ENCODE results near the gene GRIN3A.

The GRIN3A gene

DNA sequence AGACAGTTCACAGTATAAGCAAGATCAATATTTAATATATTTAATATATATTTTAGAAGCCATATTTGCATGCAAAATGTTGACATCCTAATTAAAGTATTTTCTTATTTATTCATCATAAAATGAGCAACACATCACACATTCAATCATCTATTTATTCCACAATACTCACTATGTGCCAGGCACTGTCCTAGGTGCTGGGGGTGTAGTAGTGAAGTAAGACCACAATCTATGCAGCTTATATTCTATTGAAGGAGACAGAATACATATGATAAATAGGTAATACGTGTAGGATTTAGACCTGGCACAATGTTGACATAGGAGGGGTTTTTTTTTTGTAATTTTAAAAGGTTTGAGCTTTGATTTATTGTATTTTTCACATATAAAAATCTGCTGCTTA lies 63.1 kb downstream of the GRIN3A start:
- Histone ChIP-seq H3K4me1 (ENCODE audit: insufficient read depth, low read length) (no peaks in the 10 kb centered on the region), H3K36me3 (ENCODE audit: insufficient read depth, low read length) (no peaks in the 10 kb centered on the region), H3K9me3 (ENCODE audit: control insufficient read depth, insufficient read depth, low read length) (no peaks in the 10 kb centered on the region), H3K9ac (ENCODE audit: low read depth, low read length) (no peak overlapping the region)

DNA sequence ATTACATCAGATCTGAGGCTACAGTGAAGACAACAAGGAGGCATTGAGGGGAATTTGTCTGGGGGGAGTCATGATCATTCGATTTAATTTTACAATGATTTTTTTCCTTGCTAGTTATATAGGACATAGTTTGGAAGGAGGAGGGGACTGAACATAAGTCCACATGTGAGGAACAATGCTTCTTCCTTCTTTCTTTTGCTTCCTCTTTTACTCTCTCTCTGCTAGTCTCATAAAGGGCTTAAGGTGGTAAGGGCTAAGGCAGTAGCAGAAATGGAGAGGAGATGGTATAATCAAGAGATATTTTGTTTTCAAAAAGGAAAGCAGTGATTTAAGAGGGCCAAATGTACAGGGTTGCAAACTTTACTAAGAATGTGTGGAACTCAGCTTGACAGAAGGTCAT lies 64.3 kb downstream of the GRIN3A start:
- Histone ChIP-seq H3K36me3 (ENCODE audit: insufficient read depth, low read length) (no peaks in the 10 kb centered on the region), H3K9ac (ENCODE audit: low read depth, low read length) (no peak overlapping the region), H3K9me3 (ENCODE audit: control insufficient read depth, insufficient read depth, low read length) (no peaks in the 10 kb centered on the region), H3K4me1 (ENCODE audit: insufficient read depth, low read length) (no peaks in the 10 kb centered on the region)

DNA sequence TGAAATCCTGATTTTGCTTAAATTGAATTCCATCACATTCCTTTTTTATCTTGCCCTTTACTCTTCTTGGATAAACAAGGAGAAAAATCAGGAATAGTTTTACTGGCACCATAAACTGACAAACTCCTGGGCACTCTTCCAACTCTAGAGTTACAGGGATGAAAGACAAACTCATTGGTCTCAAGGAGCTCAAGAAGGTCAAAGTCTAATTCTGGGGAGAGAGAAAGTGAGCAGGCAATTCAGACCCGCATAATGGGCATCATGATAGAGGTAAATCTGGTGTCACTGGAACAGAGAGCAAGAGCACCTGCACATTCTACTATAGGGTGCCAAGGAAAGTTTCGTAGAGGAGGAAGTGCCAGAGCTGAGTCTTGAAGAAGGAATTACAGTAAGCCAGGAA lies 64.8 kb downstream of the GRIN3A start:
- no peak overlapping the region for H3K9ac ChIP-seq (ENCODE audit: low read depth, low read length)
- no peaks in the 10 kb centered on the region for H3K36me3 ChIP-seq (ENCODE audit: insufficient read depth, low read length)
- H3K9me3 ChIP-seq (ENCODE audit: control insufficient read depth, insufficient read depth, low read length): no peaks in the 10 kb centered on the region
- H3K4me1 ChIP-seq (ENCODE audit: insufficient read depth, low read length): no peaks in the 10 kb centered on the region; the same call in 1 of the 2 replicates

DNA sequence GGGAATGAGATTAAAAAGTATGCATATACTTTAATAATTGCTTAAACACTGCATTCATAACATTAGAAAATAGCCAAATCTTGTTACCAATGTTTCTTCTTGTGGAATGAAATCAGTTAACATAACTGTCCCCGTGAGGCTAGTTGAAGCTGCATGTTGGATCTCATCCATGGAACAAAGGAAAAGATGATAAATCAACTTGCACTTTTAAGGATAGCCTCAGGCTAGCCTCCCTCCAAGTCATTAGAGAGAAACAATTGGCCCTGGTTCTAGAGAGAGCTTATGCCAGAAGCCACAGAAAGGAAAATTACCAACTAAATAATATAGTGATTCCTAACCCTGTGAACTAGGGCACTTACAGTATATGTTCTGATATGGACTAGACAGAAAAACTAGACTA lies 66.9 kb downstream of the GRIN3A start:
- H3K36me3 ChIP-seq (ENCODE audit: insufficient read depth, low read length): no peaks in the 10 kb centered on the region
- no peaks in the 10 kb centered on the region for H3K9me3 ChIP-seq (ENCODE audit: control insufficient read depth, insufficient read depth, low read length)
- no peak overlapping the region for H3K9ac ChIP-seq (ENCODE audit: low read depth, low read length)
- H3K4me1 ChIP-seq (ENCODE audit: insufficient read depth, low read length): no peaks in the 10 kb centered on the region; the same call in 1 of the 2 replicates

DNA sequence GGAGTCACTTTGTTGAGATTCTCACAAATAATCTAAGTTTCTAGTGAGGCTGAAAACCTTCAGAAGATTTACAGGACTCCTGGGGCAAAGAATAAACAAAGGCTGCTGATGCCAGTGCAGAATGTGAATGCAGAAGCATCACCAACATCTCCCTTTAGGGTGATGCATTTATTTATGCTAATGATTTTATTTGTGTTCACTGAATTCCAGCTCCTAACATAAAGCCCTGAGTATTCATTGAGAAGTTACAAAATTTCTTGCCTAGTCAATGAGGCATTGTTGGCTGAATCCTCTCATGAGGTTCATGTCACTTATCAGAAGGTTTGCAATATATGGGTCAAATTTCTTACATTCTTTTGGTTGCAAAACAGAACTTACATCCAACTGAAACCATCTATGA lies 70.0 kb downstream of the GRIN3A start:
- H3K36me3 ChIP-seq (ENCODE audit: insufficient read depth, low read length): no peaks in the 10 kb centered on the region
- H3K4me1 ChIP-seq (ENCODE audit: insufficient read depth, low read length): no peaks in the 10 kb centered on the region; the same call in 1 of the 2 replicates
- H3K9me3 ChIP-seq (ENCODE audit: control insufficient read depth, insufficient read depth, low read length): no peaks in the 10 kb centered on the region
- H3K9ac ChIP-seq (ENCODE audit: low read depth, low read length): no peak overlapping the region

DNA sequence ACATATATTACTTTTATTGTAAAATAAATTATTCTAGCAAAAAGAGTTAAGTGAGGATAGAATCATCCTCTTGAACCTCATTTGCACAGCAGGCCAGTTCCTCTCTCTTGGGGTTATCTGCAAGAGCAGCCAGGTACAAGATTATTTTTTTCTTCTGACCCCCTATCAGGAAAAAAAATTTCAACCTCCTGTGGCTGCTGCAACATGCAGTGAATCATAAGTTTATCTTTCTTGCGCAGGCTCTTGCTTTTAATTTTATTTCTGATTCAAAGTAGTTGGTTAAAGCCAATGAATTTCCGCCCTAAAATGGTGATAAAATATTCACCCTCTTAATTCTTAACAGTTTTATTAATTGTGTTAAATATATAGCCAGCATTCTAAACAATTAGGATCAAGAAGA lies 74.0 kb downstream of the GRIN3A start:
- Histone ChIP-seq H3K4me1 (ENCODE audit: insufficient read depth, low read length) (no peaks in the 10 kb centered on the region; the same call in 1 of the 2 replicates), H3K36me3 (ENCODE audit: insufficient read depth, low read length) (no peaks in the 10 kb centered on the region), H3K9ac (ENCODE audit: low read depth, low read length) (no peak overlapping the region), H3K9me3 (ENCODE audit: control insufficient read depth, insufficient read depth, low read length) (no peaks in the 10 kb centered on the region)

DNA sequence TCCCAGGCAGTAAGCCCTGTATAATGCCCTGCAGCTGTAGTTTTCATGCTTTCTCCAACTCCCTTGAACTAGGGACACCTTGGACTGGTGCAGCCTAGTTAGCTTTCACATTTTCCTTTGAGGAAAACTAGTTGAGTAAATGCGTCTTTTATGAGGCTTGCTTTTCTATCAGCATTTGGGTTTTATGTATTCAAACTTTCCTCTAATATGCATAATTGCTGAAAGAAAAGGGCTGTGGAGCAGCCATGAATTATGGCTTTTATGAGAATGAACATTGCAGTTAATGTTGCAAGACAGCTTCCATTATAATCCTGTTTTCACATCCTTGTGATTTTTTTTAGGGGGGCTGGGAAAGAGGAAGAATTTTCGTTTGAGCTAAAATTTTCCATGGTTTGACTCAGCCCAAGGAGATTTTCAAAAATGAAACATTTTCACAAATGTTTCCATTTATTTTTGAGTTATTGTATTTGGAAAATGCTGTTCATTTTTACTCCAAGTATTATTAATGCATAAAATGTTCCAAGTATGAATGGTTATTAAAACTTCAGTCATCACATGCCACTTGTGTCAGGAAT lies 85.8 kb downstream of the GRIN3A start:
- H3K36me3 ChIP-seq (ENCODE audit: insufficient read depth, low read length): no peaks in the 10 kb centered on the region
- H3K4me1 ChIP-seq (ENCODE audit: insufficient read depth, low read length): no peaks in the 10 kb centered on the region
- no peaks in the 10 kb centered on the region for H3K9me3 ChIP-seq (ENCODE audit: control insufficient read depth, insufficient read depth, low read length)
- no peak overlapping the region for H3K9ac ChIP-seq (ENCODE audit: low read depth, low read length)

DNA sequence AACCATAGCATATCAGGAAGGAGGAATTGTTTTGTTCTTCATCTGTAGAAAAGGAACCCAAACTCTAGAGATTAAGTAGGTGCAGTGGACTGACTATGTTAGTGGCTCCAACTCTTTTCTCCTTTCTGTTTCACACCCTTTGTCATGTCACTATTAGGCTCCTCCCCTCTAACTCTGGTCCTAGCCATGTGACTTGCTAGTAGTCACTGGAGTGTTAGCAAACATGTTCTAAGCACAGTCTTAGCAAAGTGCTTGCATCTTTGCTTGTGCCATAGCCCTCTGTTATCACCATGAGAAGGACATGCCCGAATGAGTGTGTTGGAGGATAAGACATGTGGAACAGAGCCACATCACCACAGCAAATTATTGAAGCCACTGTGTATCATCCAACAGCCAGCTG lies 88.3 kb downstream of the GRIN3A start:
- Histone ChIP-seq H3K4me1 (ENCODE audit: insufficient read depth, low read length) (no peaks in the 10 kb centered on the region), H3K9ac (ENCODE audit: low read depth, low read length) (no peak overlapping the region), H3K36me3 (ENCODE audit: insufficient read depth, low read length) (no peaks in the 10 kb centered on the region), H3K9me3 (ENCODE audit: control insufficient read depth, insufficient read depth, low read length) (no peaks in the 10 kb centered on the region)

DNA sequence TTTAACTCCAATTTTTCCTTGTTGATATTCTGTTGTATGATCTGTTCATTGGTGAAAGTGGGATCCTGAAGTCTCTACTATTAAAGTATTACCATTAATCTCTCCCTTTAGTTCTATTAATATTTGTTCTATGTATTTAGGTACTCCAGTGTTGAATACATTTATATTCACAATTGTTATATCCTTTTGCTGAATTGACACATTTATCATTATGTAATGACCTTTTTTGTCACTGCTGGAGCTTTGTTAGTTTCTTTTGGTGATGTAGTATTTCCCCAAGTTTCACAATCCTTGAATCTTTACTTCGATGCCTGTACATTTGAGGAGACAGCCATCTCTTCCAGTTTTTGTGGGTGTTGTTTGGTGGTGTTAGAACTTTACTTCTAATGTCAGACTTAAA lies 90.0 kb downstream of the GRIN3A start:
- Histone ChIP-seq H3K4me1 (ENCODE audit: insufficient read depth, low read length) (no peaks in the 10 kb centered on the region), H3K9me3 (ENCODE audit: control insufficient read depth, insufficient read depth, low read length) (no peaks in the 10 kb centered on the region), H3K36me3 (ENCODE audit: insufficient read depth, low read length) (no peaks in the 10 kb centered on the region)

DNA sequence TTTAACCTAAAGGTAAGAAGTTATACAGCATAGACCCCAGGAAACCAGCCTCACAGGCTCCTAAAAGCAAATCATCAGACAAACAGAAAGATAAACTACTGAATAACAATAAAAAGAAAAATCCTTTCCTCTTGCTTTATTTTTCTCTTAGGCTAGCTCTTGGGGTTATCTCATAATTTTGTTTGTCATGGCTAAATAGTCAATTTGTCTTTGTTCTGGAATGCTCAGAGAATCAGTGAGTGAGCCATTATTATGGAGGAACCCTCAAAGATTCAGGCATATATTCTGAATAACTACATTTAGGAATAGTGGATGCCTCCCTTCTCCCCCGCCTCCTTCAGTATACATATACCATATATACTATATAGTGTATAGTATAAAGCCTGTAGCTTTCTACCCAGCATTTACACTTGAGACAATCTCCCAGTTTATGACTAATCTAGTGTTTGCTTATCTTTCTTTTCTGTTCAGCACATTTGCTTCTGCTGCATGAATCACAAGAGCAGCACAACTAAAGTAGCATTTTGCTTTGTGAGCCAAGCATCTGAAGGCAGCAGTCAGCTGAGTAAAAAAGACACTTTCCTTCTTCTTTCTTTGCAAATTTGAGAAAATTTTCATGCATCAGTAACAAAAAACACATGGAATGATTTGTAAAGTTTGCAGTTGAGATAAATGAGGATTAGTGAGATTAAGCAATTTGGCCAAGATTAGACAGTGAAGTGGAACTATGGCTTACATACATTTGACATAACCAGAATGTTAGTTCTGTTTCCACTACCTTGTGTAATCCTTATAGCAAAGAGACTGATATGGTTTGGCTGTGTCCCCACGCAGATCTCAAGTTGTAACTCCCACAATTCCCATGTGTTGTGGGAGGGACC lies 98.4 kb downstream of the GRIN3A start:
- H3K9ac ChIP-seq (ENCODE audit: low read depth, low read length): no peak overlapping the region
- H3K36me3 ChIP-seq (ENCODE audit: insufficient read depth, low read length): no peaks in the 10 kb centered on the region
- H3K4me1 ChIP-seq (ENCODE audit: insufficient read depth, low read length): no peaks in the 10 kb centered on the region
- no peaks in the 10 kb centered on the region for H3K9me3 ChIP-seq (ENCODE audit: control insufficient read depth, insufficient read depth, low read length)

More for the DNA sequence above, 90.0 kb downstream of the GRIN3A start:
- H3K9ac ChIP-seq (ENCODE audit: low read depth, low read length): no peak overlapping the region

DNA sequence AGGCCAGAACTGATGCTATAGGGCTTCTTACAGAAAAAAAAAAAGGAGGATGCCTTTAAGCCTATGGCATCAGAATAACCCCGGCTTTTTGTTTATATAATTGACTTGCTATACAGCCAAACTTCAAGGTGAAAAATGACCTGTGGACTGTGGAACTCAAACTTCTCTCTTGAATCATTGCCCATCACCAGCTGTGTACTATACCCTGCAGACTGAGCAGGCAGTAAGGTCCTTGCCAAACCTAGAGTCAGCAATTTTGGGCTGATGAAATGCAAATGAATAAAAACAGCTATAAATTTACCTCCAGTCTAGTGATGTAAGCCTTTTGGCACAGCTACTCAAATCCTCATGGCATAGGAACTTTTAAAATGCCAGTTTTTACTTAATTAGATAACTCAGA lies 99.1 kb downstream of the GRIN3A start:
- no peaks in the 10 kb centered on the region for H3K9me3 ChIP-seq (ENCODE audit: control insufficient read depth, insufficient read depth, low read length)
- no peaks in the 10 kb centered on the region for H3K4me1 ChIP-seq (ENCODE audit: insufficient read depth, low read length)
- no peak overlapping the region for H3K9ac ChIP-seq (ENCODE audit: low read depth, low read length)
- no peaks in the 10 kb centered on the region for H3K36me3 ChIP-seq (ENCODE audit: insufficient read depth, low read length)

DNA sequence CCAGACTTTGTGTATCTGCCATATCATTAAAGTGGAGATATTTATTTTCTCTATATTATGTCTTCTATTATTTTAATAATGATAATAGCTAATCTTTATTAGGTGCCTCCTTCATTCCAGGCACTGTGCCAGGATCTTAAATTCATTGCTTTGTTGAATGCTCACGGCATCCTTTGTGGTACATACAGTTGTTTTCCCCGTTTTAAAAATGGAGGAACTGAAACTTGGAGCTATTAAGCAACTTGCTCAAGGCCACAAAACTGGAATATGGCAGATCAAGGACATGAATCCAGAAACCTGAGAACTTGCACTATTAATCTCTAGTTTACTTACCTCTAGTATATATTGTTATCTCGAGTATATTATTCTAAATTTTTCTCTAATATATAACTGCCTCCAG lies 102.2 kb downstream of the GRIN3A start:
- Histone ChIP-seq H3K4me1 (ENCODE audit: insufficient read depth, low read length) (no peaks in the 10 kb centered on the region), H3K36me3 (ENCODE audit: insufficient read depth, low read length) (no peaks in the 10 kb centered on the region), H3K9ac (ENCODE audit: low read depth, low read length) (no peak overlapping the region), H3K9me3 (ENCODE audit: control insufficient read depth, insufficient read depth, low read length) (no peaks in the 10 kb centered on the region)

DNA sequence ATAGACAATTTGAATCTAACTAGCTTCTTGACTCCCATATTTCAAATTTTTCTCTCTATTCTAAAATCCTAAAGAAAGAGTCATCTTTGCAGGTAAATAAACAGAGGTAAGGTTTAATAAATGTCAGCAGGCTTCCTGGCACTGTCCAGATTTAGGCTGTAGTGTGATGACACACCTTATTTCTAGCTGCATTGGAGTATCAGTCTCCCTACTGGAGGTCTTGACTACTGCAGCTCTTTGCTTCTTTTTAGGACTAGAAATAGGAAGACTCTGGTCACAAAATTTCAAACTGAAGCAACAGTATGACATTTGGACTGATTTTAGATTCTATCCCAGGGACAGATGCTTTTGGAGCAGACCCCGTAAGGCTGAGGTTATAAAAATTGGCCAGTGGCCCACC lies 103.0 kb downstream of the GRIN3A start:
- Histone ChIP-seq H3K36me3 (ENCODE audit: insufficient read depth, low read length) (no peaks in the 10 kb centered on the region), H3K4me1 (ENCODE audit: insufficient read depth, low read length) (no peaks in the 10 kb centered on the region), H3K9ac (ENCODE audit: low read depth, low read length) (no peak overlapping the region), H3K9me3 (ENCODE audit: control insufficient read depth, insufficient read depth, low read length) (no peaks in the 10 kb centered on the region)

DNA sequence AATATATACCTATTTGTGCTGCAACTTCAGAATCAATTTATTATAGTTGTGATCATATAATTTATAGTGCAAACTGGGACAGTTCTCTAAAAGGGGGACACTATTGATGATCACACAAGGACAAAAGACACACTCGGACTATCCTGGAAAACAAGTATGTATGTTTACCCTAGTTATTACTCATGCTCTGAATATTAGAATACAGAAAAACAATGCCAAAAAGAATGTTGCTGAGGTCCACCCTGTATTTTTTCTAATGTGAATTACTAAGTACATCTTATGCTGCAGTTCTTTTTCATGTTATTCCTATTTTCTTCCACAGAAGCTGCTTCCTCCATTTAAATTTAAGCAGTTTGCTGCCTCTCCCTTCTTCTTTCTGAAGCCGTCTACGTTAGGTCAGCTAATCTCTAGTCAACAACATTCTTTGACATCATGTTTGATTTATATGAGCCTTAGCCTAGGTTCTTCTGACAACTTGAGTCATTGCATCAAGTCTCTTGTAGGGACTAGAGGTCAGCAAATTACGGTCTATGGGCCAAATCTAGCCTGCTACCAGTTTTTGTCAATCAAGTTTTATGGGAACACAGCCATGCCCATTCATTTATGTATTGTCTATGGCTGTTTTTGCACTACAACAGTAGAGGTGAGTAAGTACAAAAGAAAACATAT lies 103.6 kb downstream of the GRIN3A start:
- H3K9ac ChIP-seq (ENCODE audit: low read depth, low read length): no peak overlapping the region
- no peaks in the 10 kb centered on the region for H3K4me1 ChIP-seq (ENCODE audit: insufficient read depth, low read length)
- no peaks in the 10 kb centered on the region for H3K9me3 ChIP-seq (ENCODE audit: control insufficient read depth, insufficient read depth, low read length)
- H3K36me3 ChIP-seq (ENCODE audit: insufficient read depth, low read length): no peaks in the 10 kb centered on the region

DNA sequence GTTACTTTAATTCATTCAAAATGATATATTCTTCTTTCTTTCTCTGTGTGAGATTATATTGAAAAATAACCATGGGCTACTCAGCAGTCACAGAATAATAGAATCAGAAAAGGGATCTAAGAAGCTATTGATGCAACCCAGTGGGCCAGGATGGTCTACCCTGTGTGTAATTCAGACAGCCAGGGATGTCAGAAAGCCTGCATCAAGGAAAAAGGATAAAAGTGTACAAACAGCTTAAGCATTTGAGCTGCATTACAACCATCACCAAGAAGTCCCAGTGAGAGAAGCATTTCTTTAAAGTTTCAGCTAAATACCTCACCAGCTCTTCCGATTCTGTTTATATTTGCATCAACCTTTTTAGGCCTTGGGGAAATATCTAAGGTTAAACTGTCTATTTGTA lies 105.8 kb downstream of the GRIN3A start:
- Histone ChIP-seq H3K36me3 (ENCODE audit: insufficient read depth, low read length) (no peaks in the 10 kb centered on the region), H3K9me3 (ENCODE audit: control insufficient read depth, insufficient read depth, low read length) (no peaks in the 10 kb centered on the region), H3K4me1 (ENCODE audit: insufficient read depth, low read length) (no peaks in the 10 kb centered on the region), H3K9ac (ENCODE audit: low read depth, low read length) (no peak overlapping the region)
